Body of pancreas (tissue), 4 donors: ENCODE results near the gene PDIK1L. TPM values are rescaled to one million over a fixed set of nuclear protein-coding genes. Genes with fewer than 3 reads are reported as not detected.

Experiments used
- ATAC-seq: fragments of 150-250 bp; one replicate; pipeline ENCODE4 v1.9.1; 2016
- DNase-seq, 4 donors: peaks; one replicate each; pipeline ENCODE4 v3.0.0-alpha.2; 2019
- H3K27ac ChIP-seq, 4 donors: fragments of 200-600 bp; sonication (generic); 1 replicate in 3 of 4; 2 replicates in 1 of 4; pipeline versions ENCODE4 v1.5.1 to v1.6.1; 2016 to 2019; ENCODE audit warnings: mild to moderate bottlenecking in 1 of 4, mixed read lengths in 1 of 4, moderate library complexity in 1 of 4
- H3K27me3 ChIP-seq, 2 donors: fragments of 200-600 bp; sonication (generic); one replicate each; pipeline ENCODE4 v1.6.0; 2016; ENCODE audit warnings: mild to moderate bottlenecking in 1 of 2
- H3K36me3 ChIP-seq, 2 donors: fragments of 200-600 bp; sonication (generic); replicated peaks in 1 of 2; 2 replicates each; pipeline ENCODE4 v1.5.1; 2016; ENCODE audit warnings: low read depth in 2 of 2; ENCODE audit not compliant: insufficient read depth in 1 of 2
- H3K4me1 ChIP-seq: fragments of 200-600 bp; sonication (generic); one replicate; pipeline ENCODE4 v1.6.0; 2016
- H3K4me3 ChIP-seq, 2 donors: fragments of 200-600 bp; sonication (generic); 1 replicate in 1 of 2; 2 replicates in 1 of 2; pipeline ENCODE4 v1.5.1; 2016 to 2019
- H3K9me3 ChIP-seq, 3 donors: fragments of 200-600 bp; sonication (generic); 1 replicate in 2 of 3; 2 replicates in 1 of 3; pipeline ENCODE4 v1.5.1; 2016
- POLR2A ChIP-seq, 3 donors: fragments of 450-650 bp; IDR thresholded peaks; one replicate each; pipeline ENCODE4 v1.6.1; 2016; ENCODE audit warnings: antibody characterized with exemption in 3 of 3, mild to moderate bottlenecking in 2 of 3
- WGBS, 2 donors: methylation state at CpG; one replicate each; pipeline ENCODE4 v1.1.5; 2017; 5-methylcytosine and 5-hydroxymethylcytosine counted together
- intact Hi-C: fragments of 100-400 bp; cut with DNase I; formaldehyde crosslinking; loops from one replicate; pipeline ENCODE4 v1.15.1; 2023
- total RNA-seq, 2 donors: library from RNA; depleted of rRNA; stranded (reverse); fragments of >200 nt; gene quantifications; one replicate each; pipeline ENCODE4 v1.1.0, GENCODE V29; 2016
- TF ChIP-seq, protein P1 (sequence below), 7 experiments: fragments of 450-650 bp in 4 of 7; fragments of 200-600 bp in 3 of 7; sonication (generic) in 3 of 7; IDR thresholded peaks; one replicate each; pipeline ENCODE4 v1.5.1; 2016 to 2019; ENCODE audit warnings: antibody characterized with exemption in 7 of 7

Gene PDIK1L
- total RNA-seq, 2 donors from 2014 or later = 5.6 to 7.8 TPM

GRCh38 chr1:26153966-26154532 lies 42.4 kb downstream of the PDIK1L start:
- Histone ChIP-seq H3K4me1 (no peaks in the 10 kb centered on the region), H3K27ac (no peak overlapping the region), H3K36me3 (no peaks in the 10 kb centered on the region), H3K9me3 (no peaks in the 10 kb centered on the region), H3K4me3 (no peak overlapping the region), H3K27me3 (peaks cover 0 to 5% of the 10 kb centered on the region in 2 donors)
- no peak for TF ChIP-seq POLR2A (IDR thresholded peaks at IDR 0.05)
- TF ChIP-seq, protein P1, sequence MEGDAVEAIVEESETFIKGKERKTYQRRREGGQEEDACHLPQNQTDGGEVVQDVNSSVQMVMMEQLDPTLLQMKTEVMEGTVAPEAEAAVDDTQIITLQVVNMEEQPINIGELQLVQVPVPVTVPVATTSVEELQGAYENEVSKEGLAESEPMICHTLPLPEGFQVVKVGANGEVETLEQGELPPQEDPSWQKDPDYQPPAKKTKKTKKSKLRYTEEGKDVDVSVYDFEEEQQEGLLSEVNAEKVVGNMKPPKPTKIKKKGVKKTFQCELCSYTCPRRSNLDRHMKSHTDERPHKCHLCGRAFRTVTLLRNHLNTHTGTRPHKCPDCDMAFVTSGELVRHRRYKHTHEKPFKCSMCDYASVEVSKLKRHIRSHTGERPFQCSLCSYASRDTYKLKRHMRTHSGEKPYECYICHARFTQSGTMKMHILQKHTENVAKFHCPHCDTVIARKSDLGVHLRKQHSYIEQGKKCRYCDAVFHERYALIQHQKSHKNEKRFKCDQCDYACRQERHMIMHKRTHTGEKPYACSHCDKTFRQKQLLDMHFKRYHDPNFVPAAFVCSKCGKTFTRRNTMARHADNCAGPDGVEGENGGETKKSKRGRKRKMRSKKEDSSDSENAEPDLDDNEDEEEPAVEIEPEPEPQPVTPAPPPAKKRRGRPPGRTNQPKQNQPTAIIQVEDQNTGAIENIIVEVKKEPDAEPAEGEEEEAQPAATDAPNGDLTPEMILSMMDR (IDR thresholded peaks at IDR 0.05) = no peak
- intact Hi-C loops = no loop called here
- DNase-seq (no peak), ATAC-seq (no peak)
- WGBS, 2 donors = 58 to 63% methylated on average over 5 of the region's 5 CpGs

DNA sequence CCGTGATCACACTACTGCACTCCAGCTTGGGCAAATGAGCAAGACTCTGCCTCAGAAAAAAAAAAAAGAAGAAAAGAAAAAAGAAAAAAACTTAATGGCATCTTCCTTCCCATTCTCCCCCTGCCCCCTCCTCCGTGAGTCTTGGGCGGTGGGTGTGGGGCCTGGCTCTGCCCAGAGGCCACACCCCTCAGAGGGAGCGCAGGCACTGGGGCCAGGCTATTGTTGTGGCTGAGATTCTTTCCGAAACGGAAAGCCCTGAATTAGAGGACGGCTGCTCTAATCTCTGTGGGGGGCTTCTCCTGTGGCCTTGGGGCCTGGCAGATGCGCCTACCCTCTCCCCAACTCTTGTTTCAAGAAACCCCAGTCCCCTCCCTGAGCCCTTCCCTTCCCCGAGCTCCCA lies 43.1 kb downstream of the PDIK1L start:
- ATAC-seq = no peak

GRCh38 chr1:26155370-26156284 lies 44.0 kb downstream of the PDIK1L start:
- H3K4me3 ChIP-seq = no peak overlapping the region
- intact Hi-C loops = no loop called here
- peak overlapping the region in 2 of 4 donors; percentile 28 to 33 for H3K27ac ChIP-seq

More for the DNA sequence above, 43.1 kb downstream of the PDIK1L start:
- Histone ChIP-seq H3K4me3 (no peak overlapping the region), H3K4me1 (no peaks in the 10 kb centered on the region), H3K27ac (peak overlapping the region in 1 of 4 donors; percentile 28), H3K9me3 (no peaks in the 10 kb centered on the region), H3K36me3 (no peaks in the 10 kb centered on the region), H3K27me3 (peaks cover 0 to 5% of the 10 kb centered on the region in 2 donors)
- intact Hi-C loops = no loop called here
- TF ChIP-seq, protein P1 (IDR thresholded peaks at IDR 0.05) = no peak
- TF ChIP-seq POLR2A (IDR thresholded peaks at IDR 0.05) = no peak
- DNase-seq = no peak
- WGBS, 2 donors = 70 to 87% methylated on average over 8 to 9 of the region's 9 CpGs

GRCh38 chr1:26156285-26157038 lies 44.8 kb downstream of the PDIK1L start:
- DNase-seq = peak in 1 of 4 donors; percentile 10
- Histone ChIP-seq H3K9me3 (no peaks in the 10 kb centered on the region), H3K4me1 (peaks cover 7% of the 10 kb centered on the region), H3K27me3 (peaks cover 0 to 5% of the 10 kb centered on the region in 2 donors), H3K4me3 (no peak overlapping the region), H3K27ac (peak overlapping the region in 1 of 4 donors; percentile 24), H3K36me3 (no peaks in the 10 kb centered on the region)
- 36 to 38% methylated on average over 6 to 11 of the region's 12 CpGs for whole genome bisulfite sequencing, 2 donors
- TF ChIP-seq, protein P1 (IDR thresholded peaks at IDR 0.05) = no peak
- TF ChIP-seq POLR2A (IDR thresholded peaks at IDR 0.05) = no peak
- intact Hi-C loops = no loop called here
- peak; percentile 3 for ATAC-seq

More at GRCh38 chr1:26155370-26156284, 44.0 kb downstream of the PDIK1L start:
- ATAC-seq (peak; percentile 24), DNase-seq (no peak)
- TF ChIP-seq POLR2A (IDR thresholded peaks at IDR 0.05) = peak in 1 of 3 donors; percentile 9
- TF ChIP-seq, protein P1 (IDR thresholded peaks at IDR 0.05) = no peak
- H3K9me3 ChIP-seq = no peaks in the 10 kb centered on the region
- no peaks in the 10 kb centered on the region for H3K4me1 ChIP-seq
- H3K27me3 ChIP-seq = peaks cover 0 to 5% of the 10 kb centered on the region in 2 donors
- 68 to 81% methylated on average over 19 to 21 of the region's 21 CpGs for WGBS, 2 donors
- no peaks in the 10 kb centered on the region for H3K36me3 ChIP-seq
